SHP77 treated with DMSO at 0.1 percent for 48 hours (cell line): ENCODE measurements around the gene THSD8.

Experiments
- DNase-seq: peaks from one replicate; lab custom pipeline; 2025; lab: John Stamatoyannopoulos, UW

The THSD8 gene

DNA sequence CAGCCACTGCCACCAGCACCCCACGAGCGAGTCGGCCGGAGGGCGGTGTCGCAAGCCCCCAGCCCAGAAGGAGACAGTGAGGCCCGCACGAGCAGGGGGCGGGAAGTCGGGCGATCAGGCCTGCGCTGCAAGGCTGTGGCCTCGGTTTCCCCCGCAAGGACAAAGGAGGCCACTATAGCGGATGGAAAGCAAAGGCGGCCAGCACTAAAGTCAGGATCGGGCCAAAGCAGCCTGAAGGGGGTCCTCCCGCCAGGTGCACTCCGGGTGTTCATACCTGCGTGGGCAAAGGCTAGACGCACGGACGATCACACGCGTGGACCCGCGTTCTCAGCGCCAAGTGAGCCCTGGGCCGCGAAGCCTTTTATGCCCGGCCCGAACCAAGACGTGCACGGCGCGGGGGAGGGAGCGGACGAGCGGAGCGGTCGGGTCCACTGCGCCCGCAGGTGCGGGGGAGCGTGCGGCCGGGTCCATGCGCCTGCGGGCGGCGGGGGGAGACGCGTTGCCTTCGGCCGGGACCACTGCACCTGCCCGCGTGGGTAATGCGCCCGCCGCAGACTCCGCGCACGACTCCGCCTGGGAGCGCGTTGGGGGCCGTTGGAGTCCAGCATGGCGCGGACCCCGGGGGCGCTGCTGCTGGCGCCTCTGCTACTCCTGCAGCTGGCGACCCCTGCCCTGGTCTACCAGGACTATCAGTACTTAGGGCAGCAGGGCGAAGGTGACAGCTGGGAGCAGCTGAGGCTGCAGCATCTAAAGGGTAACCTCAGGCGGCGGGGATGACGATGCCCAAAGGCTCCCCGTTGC, at the start of gene THSD8, which contains the start of gene PRDX2:
THSD8 (plus strand) TSS at position 604 of the 801 bp plus-strand sequence; CDS start at position 607, 3 bp downstream.
PRDX2 (minus strand) TSS at position 335 of the 801 bp plus-strand sequence. CDS start 539 bp downstream, outside the sequence.
- peak; percentile 35 for DNase-seq

DNA sequence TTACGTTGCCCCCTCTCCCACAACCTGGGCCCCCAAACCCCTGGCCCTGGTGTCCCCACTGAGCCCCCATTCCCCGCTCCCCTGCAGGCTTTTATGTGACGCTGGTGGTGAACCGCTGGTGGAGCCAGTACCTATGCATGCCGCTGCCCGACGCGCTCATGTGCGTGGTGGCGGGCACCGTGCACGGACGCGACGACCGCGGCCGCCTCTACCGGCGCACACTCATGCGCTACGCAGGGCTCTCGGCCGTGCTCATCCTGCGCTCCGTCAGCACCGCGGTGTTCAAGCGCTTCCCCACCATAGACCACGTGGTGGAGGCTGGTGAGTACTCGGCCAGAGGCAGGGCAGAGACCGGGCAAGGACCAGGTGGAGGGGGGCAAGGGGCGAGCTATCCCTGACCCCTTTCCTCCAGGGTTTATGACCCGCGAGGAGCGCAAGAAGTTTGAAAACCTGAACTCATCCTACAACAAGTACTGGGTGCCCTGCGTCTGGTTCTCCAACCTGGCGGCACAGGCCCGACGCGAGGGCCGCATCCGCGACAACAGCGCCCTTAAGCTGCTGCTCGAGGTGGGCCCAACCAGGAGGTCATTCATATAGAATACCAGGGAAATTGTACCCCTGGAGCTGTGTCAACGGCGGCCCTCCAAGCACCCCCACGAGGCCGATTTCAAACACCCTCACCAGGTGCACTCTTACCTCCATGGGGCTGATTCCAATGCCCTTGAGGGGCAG, 47.2 kb upstream of the THSD8 start:
- DNase-seq, result no peak

DNA sequence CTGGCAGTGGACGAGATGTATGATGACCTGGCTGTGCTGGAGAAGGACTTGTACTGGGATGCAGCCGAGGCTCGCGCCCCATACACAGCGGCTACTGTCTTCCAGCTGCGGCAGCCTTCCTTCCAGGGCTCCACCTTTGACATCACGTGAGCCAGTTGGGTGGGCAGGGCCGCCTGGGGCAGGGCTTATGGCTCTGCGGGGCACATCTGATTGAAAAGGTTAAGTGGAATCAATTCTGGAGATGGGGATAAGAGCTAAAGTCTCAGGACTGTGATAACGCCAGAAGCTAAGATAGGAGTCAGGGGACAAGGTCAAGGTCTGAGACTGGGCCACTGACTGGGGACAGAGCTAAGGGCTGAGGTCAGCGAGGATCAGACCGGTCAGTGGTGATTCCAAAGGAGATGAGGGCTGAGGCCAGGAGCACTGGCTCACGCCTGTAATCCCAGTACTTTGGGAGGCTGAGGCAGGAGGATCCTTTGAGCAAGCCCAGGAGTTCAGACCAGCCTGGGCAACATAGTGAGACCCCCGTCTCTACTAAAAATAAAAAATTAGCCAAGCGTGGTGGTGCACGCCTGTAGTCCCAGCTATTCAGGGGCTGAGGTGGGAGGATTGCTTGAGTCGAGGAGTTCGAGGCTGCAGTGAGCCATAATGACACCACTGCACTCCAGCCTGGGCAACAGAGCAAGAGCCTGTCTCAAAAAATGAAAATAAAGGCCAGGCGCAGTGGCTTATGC, 45.6 kb upstream of the THSD8 start:
- DNase-seq, result no peak

DNA sequence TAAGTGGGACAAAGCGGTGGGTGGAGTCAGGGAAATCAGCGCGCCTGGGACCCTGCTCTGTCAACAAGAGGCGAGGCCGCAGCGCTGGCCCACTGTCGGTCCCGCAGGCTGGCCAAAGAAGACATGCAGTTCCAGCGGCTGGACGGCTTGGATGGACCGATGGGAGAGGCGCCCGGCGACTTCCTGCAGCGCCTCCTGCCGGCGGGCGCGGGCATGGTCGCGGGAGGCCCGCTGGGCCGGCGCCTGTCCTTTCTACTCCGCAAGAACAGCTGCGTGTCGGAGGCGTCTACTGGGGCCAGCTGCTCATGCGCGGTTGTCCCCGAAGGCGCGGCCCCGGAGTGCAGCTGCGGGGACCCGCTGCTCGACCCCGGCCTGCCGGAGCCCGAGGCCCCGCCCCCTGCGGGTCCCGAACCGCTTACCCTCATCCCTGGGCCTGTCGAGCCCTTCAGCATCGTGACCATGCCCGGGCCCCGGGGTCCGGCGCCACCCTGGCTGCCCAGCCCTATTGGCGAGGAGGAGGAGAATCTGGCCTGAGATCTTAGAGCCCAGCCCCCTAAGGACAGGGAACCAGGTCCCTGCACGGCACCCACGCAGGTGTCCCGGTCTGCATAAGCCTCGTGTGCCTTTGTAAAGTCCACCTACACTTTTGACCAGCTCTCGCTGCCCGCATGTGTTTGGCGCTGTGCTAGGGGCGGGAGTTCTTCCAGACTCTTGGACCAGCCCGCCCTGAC, 44.2 kb upstream of the THSD8 start:
- peak; percentile 73 for DNase-seq

DNA sequence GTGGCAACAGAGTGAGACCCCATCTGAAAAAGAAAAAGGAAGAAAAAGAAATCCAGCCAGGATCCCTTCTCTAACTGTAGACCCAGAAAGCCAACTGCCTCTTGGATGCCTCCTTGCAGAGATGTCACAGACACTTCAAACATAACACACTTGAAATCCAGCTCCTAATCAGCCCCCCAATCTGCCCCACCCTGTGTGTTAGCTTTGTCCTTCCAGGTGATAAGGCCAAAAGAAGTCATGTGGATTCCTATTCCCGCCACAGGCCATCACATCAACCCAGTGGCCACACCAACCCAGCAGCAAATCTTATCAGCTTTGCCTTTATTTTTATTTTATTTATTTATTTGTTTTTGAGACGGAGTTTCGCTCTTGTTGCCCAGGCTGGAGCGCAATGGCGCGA, 42.2 kb upstream of the THSD8 start:
- DNase-seq, result no peak

DNA sequence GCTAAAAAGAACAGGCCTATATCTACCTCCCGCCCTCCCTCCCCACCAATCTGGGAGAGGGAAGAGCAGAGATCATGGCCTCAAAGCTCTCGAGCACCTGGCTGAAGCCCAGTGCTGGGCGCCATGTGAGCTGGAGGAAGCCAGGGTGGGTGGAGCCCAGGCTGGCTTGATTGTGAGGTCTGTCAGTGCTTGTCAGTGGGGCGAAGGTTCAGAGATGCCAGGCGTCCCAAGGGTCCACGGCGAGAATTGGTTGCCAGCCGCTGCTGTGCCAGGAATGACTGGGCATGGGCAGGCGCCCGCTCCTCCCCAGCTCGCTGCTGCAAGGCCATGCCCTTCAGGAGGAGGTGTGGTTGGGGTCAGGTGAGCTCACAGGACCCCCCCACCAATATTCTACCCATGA, 38.8 kb upstream of the THSD8 start:
- DNase-seq, result no peak

DNA sequence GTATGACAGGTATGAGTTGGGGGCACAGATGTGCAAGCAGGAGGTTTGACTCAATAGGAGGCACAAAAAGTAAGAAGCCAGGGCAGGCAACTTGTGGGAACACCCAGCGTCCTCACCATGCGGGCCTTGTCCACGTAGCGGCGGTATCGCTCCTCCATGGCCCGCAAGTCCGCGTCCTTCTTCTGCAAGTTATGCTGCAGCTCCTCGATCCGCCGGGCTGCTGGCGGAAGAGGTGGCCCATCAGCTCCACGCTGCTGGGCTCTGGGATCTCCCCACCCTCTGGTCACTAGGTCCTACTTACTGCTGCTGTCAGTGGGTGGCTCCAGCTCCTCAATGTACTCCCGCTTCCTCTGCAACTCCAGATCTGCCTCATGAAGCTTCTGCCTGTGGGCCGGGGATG, 37.2 kb upstream of the THSD8 start:
- DNase-seq, result no peak

DNA sequence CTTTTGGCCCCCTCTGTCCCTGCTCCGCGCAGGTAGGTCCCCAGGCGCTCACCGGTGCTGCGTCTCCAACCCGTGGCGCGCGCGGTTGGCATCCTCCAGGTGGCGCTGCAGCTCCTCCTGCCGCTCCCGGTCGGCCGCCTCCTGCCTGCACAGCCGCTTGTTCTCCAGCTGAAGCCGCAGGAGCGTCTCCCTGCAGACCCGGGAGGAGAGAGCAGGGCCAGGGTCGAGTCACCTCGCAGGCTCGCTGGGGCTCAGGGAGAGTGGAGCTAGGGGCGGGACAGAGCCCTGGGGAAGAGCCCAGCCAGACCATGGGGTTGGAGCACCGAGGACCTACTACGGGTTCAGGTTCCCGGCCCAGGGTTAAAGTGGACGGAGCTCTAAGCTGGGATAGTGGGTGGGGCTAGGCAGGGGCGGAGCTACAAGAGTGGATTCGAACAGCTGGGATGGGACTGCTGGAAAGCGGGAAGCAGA, 35.8 kb upstream of the THSD8 start:
- peak; percentile 78 for DNase-seq

DNA sequence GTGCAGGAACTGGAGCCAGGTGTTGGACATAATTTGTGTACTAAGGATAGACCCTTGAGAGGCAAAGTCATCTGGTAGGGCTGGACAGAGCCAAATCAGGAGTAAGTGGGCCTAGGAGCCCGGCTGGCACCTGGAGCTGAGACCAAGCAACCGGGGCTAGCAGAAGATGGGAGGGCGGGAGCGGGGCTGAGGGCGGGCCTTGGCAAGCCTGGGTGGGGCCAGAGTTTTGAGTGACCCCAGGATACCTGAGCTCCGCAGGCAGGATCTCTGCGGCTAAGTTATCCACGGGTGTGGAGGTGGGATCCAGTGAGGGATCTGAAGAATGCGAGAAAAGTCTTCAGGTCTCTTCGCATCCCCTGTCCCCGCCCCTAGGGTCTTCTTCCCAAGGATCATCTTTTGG, 34.7 kb upstream of the THSD8 start:
- DNase-seq, result no peak

DNA sequence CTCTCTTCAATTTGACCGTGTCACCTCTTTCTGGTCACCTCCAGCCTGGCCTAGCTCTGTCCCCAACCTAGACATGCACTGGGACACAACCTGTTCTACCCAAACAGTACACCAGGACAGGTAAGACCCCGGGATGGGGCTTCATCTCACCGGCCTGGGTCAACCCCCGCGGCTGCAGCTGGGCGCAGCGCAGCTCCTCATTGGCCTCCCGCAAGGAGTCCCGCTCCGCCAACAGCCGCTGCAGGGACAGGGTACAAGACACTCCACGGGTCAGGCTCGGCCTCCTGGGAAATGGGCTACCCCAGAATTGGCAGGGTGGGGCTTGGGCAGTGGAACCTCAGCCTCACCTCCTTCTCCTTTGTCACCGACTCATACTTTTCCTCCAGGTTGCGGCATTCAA, 34.2 kb upstream of the THSD8 start:
- DNase-seq, result no peak

DNA sequence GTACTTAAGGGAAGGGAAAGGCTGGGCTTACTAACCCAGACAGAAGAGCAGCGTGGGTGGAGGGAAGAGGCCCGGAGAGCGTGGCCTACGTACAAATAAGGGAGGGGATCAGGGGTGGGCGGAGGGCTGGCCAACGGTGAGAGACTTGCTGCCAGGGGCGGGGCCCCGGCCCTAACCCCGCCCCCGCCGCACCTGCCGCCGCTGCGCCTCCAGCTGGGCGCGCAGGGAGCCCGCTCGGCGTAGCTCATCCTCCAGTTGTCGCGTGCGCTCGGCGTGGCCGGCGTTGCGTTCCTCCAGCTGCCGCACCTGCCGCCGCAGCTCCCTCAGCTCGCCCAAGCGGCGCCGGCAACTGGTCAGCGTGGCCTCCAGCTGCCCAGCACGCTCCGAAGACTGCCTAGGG, 32.2 kb upstream of the THSD8 start:
- DNase-seq, result peak; percentile 88

DNA sequence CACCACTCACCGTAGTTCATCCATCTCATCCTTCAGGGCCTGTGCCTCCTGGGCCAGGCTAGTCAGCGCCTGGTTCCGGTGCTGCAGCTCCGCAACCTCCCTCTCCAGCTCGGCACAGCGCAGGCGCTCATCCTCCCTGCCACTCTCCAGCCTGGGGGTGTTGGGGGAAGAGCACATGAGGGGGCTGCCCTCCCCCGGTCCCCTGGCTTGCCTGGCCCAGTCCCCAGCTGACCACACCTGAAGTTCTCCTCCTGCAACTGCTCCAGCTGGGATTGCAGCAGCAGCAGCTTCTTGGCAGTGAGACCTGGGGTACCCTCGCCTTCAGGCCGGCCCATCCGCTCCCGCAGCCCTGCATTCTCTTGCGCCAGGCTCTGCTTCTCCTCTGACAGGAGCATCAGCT, 30.9 kb upstream of the THSD8 start:
- no peak for DNase-seq

DNA sequence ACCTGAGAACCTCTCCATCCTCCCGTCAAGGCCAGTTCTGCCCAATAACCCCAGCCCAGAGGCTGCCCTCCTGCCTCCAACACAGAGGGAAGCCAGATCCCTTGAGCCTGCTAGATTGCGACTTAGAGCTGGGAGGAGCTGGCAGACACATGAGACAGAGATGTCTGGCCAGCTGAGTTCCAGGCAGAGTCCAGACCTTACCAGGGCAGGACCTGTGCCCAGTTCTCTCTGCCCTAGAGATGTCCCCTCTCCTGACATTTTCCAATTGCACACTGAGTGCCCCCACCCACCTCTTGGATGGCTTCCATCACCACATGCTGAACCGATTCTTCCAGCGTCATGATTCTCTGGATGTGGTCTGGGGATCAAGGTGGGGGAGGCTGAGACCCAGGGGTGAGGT, 29.5 kb upstream of the THSD8 start:
- DNase-seq, result no peak

DNA sequence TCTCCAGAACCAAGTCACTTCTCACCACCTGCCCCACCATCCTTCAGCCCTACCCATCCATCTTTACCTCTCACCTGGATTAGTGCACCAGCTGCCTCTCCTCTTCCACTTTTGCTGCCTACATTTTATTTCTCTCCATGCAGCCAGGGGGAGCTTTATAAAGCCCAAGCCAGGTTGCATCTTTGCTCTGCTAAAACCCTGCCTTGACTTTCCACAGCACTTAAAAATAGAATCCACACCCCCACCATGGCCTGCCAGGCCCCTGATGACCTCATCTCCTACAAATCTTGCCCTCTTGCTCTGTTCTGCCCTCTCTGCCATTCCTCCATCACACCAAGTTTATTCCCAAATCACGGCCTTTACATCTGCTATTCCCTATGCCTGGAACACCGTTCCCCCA, 28.3 kb upstream of the THSD8 start:
- peak; percentile 34 for DNase-seq

DNA sequence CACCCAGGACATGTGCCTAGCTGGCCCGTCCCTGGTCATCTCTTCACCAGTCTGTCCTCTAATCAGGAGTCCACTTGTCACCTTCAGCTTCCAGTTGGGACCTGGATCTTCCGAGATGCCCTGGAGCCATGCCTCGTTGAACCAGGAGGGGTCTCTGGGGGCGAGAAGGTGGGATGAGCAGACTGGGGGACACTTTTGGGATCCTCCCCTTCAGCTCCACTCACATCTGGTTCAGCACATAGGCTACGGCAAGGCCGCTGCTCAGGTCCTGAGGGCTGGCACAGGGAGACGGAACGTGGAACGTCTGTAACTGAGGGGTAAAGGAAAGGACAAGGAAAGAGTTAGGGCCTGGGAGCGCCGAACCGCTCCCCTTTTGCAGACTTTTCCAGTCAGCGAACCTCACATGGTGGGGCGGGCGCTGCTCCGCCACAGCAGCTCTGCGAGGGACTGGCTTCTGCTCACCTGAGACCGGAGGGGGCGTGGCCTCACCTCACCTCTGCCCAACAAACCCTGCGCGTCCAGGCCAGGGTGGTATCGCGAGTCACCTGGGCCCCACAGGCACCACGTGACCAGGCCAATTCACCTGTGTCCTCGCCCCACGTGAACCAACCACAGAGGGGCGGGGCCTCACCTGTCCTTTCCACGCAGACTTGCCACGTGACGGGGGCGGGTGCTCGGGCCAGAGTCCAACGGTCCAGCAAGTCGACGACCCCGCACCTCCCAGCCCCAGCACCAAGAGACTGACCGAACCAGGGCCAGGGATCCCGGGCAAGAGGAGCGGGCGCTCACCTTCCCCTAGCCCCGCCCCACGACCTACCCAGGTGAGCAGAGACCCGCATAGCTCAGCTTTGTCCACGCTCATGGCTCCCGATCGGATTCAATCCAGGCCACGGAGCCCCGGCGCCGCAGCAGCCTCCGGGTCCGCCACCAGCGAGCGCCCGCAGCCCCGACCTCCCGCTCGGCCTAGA, 27.0 kb upstream of the THSD8 start, which contains the start of gene HOOK2:
HOOK2 (minus strand) TSS at position 965 of the 968 bp plus-strand sequence; CDS start at position 862, 103 bp downstream.
- DNase-seq, result no peak

DNA sequence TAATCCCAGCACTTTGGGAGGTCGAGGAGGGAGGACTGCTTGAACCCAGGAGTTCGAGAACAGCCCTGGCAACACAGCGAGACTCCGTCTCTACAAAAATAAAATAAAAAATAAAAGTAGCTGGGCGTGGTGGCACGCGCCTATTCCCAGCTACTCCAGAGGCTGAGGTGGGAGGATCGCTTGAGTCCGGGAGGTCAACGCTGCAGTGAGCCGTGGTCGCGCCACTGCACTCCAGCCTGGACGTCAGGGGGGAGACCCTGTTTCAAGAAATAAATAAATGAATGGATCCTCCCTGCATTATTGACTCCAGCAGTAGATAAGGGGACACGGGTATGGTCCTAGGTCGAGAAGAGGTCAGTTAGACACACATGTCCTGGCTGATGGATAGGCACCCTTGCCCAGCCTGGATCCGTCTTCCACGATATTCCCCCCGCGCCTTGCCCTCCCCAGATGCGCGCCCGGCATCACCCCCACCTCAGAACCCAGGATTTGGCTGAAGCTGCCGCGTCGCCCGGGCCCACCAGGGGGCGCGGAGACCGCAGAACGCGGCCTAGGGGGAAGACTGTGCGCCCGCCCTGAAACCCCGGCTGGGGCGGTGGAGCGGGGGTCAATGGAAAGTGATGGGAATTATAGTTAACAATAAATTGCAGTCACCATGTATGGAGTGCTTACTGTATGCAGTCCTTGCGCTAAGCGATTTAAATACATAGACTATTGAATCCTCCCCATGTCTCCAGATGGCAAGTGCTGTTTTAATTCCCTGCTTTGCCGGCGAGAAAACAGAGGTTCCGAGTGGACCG, 24.5 kb upstream of the THSD8 start:
- peak; percentile 56 for DNase-seq

DNA sequence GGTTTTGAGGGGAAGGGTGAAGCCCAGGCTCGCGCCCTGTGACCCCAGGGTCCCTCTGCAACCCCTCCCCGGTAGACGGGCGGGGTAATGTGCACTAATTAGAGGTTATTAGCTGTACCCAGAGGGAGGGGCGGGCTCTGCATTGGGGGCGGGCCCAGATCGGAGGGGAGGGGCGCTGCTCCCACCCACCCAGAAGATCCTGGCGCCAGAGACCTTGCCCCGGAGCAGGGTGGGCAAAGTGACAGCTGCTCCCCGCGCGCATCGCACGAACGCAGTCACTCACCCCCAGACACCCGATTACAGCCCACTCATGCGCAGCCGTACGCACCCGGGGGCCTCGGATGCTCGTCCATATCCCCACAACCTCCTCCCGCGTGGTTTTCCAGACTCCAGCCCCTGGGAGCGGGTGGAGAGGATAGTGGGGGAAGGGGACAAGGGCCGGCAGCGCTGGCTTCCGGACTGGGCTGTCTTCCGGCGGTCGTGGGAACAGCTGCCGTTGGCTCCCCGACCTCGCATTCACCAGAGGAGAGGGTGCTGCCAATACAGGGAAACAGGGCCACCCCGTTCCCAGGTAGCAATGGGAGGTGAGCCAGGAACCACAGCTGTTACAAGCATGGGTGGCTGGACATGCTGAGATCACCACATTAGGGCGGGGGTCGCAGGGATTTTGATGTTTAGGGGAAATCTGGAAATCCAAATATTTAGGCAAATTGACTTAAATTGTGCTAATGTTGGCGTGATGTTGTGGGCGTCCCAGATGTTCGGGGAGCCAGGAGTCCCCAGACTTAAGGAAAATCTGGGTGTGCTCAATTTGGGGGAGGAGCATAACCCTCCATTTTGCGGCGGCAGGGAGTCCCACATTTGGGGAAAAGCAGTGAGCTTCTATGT, 23.6 kb upstream of the THSD8 start:
- DNase-seq, result peak; percentile 66

DNA sequence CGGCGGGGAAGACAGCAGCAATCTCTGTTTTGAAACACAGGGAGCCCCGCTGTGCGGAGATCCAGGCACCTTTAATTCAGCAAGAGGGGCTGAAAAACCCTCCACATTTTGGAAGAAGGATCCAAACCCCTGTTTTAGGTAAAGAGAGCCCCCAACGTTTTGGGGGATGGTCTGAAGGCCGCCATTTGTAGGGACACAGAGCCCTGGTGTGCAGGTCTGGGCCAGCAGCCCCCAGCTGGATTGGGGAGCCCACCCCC, 23.0 kb upstream of the THSD8 start:
- DNase-seq, result no peak
